H9 (cell line): ENCODE results near the gene RNF220. TPM values are rescaled to one million over a fixed set of nuclear protein-coding genes. Genes with fewer than 3 reads are reported as not detected.

ENCODE experiments used
- DNase-seq: peaks from one replicate; pipeline ENCODE4 v3.0.0-alpha.2; 2017
- H2AFZ ChIP-seq: one replicate; pipeline ENCODE4 v1.6.1; 2013; ENCODE audit warnings: mild to moderate bottlenecking, low read length, control low read depth, moderate library complexity
- H2AK5ac ChIP-seq: 2 replicates; pipeline ENCODE4 v1.6.1; 2013; ENCODE audit warnings: low read length, control low read depth, mixed read lengths; ENCODE audit not compliant: insufficient read length
- H2BK120ac ChIP-seq: one replicate; pipeline ENCODE4 v1.6.1; 2013; ENCODE audit warnings: low read depth, mild to moderate bottlenecking, low read length, control low read depth, inconsistent platforms; ENCODE audit not compliant: poor library complexity, severe bottlenecking
- H2BK12ac ChIP-seq: 2 replicates; pipeline ENCODE4 v1.6.1; 2013; ENCODE audit warnings: low read length, control low read depth, mixed read lengths, low read depth; ENCODE audit not compliant: insufficient read length
- H2BK15ac ChIP-seq: 2 replicates; pipeline ENCODE4 v1.6.1; 2013; ENCODE audit warnings: low read depth, low read length, control low read depth
- H2BK20ac ChIP-seq: one replicate; pipeline ENCODE4 v1.6.1; 2013; ENCODE audit warnings: low read depth, mild to moderate bottlenecking, low read length, control low read depth, inconsistent platforms; ENCODE audit not compliant: poor library complexity, severe bottlenecking
- H2BK5ac ChIP-seq: 2 replicates; pipeline ENCODE4 v1.6.1; 2013; ENCODE audit warnings: low read length, control low read depth, mixed read lengths; ENCODE audit not compliant: insufficient read length
- H3K14ac ChIP-seq: 2 replicates; pipeline ENCODE4 v1.6.1; 2013; ENCODE audit warnings: low read length, control low read depth; ENCODE audit not compliant: insufficient read depth
- H3K18ac ChIP-seq: 2 replicates; pipeline ENCODE4 v1.6.1; 2013; ENCODE audit warnings: low read depth, mild to moderate bottlenecking, mixed read lengths, low read length, control low read depth; ENCODE audit not compliant: insufficient read length
- H3K23ac ChIP-seq: 2 replicates; pipeline ENCODE4 v1.6.1; 2013; ENCODE audit warnings: low read length, control low read depth, mixed read lengths, low read depth; ENCODE audit not compliant: insufficient read length
- H3K23me2 ChIP-seq: 2 replicates; pipeline ENCODE4 v1.6.1; 2013; ENCODE audit warnings: low read depth, mild to moderate bottlenecking, mixed read lengths, low read length, control low read depth; ENCODE audit not compliant: insufficient read length, poor library complexity, severe bottlenecking
- H3K27ac ChIP-seq: 2 replicates; pipeline ENCODE4 v1.5.1; 2013; ENCODE audit warnings: low read length, control low read depth, mixed read lengths, low read depth; ENCODE audit not compliant: insufficient read length
- H3K27me3 ChIP-seq: 2 replicates; pipeline ENCODE4 v1.6.1; 2013; ENCODE audit warnings: low read length, control low read depth, inconsistent platforms; ENCODE audit not compliant: insufficient read depth
- H3K4ac ChIP-seq: 2 replicates; pipeline ENCODE4 v1.6.1; 2013; ENCODE audit warnings: low read depth, mild to moderate bottlenecking, control low read depth, inconsistent platforms, low read length, moderate library complexity
- H3K4me1 ChIP-seq: 2 replicates; pipeline ENCODE4 v1.6.1; 2013; ENCODE audit warnings: low read length, control low read depth, inconsistent platforms; ENCODE audit not compliant: insufficient read depth
- H3K4me2 ChIP-seq: 2 replicates; pipeline ENCODE4 v1.6.1; 2013; ENCODE audit warnings: low read length, control low read depth, mixed read lengths; ENCODE audit not compliant: insufficient read length, insufficient read depth
- H3K56ac ChIP-seq: 2 replicates; pipeline ENCODE4 v1.6.1; 2013; ENCODE audit warnings: low read depth, mild to moderate bottlenecking, mixed read lengths, low read length, control low read depth; ENCODE audit not compliant: insufficient read length
- H3K79me1 ChIP-seq: 2 replicates; pipeline ENCODE4 v1.6.1; 2013; ENCODE audit warnings: low read depth, mild to moderate bottlenecking, moderate library complexity, low read length, control low read depth, inconsistent platforms; ENCODE audit not compliant: insufficient read depth, poor library complexity, severe bottlenecking
- H3K79me2 ChIP-seq: 2 replicates; pipeline ENCODE4 v1.6.1; 2013; ENCODE audit warnings: low read length, control low read depth, inconsistent platforms; ENCODE audit not compliant: insufficient read depth
- H3K9ac ChIP-seq: 2 replicates; pipeline ENCODE4 v1.6.1; 2013; ENCODE audit warnings: low read length, control low read depth, mixed read lengths; ENCODE audit not compliant: insufficient read length; ENCODE audit errors: extremely low read depth
- H3K9me3 ChIP-seq: one replicate; pipeline ENCODE4 v1.6.1; 2013; ENCODE audit warnings: low read depth, low read length, inconsistent platforms; ENCODE audit not compliant: control insufficient read depth
- H3T11ph ChIP-seq: one replicate; pipeline ENCODE4 v1.6.1; 2013; ENCODE audit warnings: mild to moderate bottlenecking, low read length, control low read depth, inconsistent platforms
- H4K20me1 ChIP-seq: one replicate; pipeline ENCODE4 v1.6.1; 2013; ENCODE audit not compliant: control insufficient read depth, insufficient read length, insufficient read depth
- H4K5ac ChIP-seq: 2 replicates; pipeline ENCODE4 v1.6.1; 2013; ENCODE audit warnings: low read depth, mild to moderate bottlenecking, mixed read lengths, low read length, control low read depth; ENCODE audit not compliant: insufficient read length
- H4K8ac ChIP-seq: replicated peaks from 2 replicates; pipeline ENCODE4 v1.6.1; 2013; ENCODE audit warnings: low read length, control low read depth, mixed read lengths, low read depth; ENCODE audit not compliant: insufficient read length
- H4K91ac ChIP-seq: 2 replicates; pipeline ENCODE4 v1.6.1; 2013; ENCODE audit warnings: low read depth, mild to moderate bottlenecking, moderate library complexity, mixed read lengths, low read length, control low read depth; ENCODE audit not compliant: insufficient read length
- H3K27ac Mint-ChIP-seq, 3 experiments: 2 replicates in 2 of 3; 3 replicates in 1 of 3; pipeline ENCODE4 v1.8.0; 2020 to 2021; ENCODE audit warnings: mixed read lengths in 3 of 3, mild to moderate bottlenecking in 1 of 3, moderate library complexity in 1 of 3
- H3K27me3 Mint-ChIP-seq: 2 replicates; pipeline ENCODE4 v1.8.0; 2021; ENCODE audit warnings: low read depth, mild to moderate bottlenecking, moderate library complexity, mixed read lengths
- H3K36me3 Mint-ChIP-seq, 3 experiments: 2 replicates in 2 of 3; 3 replicates in 1 of 3; pipeline ENCODE4 v1.8.0; 2020 to 2021; ENCODE audit warnings: low read depth in 3 of 3, mixed read lengths in 3 of 3; ENCODE audit not compliant: insufficient read depth in 1 of 3
- H3K4me1 Mint-ChIP-seq, 2 experiments: 2 replicates each; pipeline ENCODE4 v1.8.0; 2020; ENCODE audit warnings: mixed read lengths in 2 of 2
- H3K4me3 Mint-ChIP-seq, 2 experiments: 2 replicates in 1 of 2; 3 replicates in 1 of 2; pipeline ENCODE4 v1.8.0; 2020 to 2021; ENCODE audit warnings: mild to moderate bottlenecking in 2 of 2, mixed read lengths in 2 of 2, moderate library complexity in 1 of 2
- H3K9me3 Mint-ChIP-seq, 2 experiments: 2 replicates in 1 of 2; 3 replicates in 1 of 2; pipeline ENCODE4 v1.8.0; 2020; ENCODE audit warnings: mild to moderate bottlenecking in 2 of 2, mixed read lengths in 2 of 2, moderate library complexity in 1 of 2
- WGBS: extraction: QIAGEN DNeasy Blood & Tissue Kit; methylation state at CpG from one replicate; pipeline ENCODE4 v1.1.7; 2013; ENCODE audit warnings: missing lambda C conversion rate, low lambda C conversion rate, mixed read lengths; ENCODE audit not compliant: insufficient read length; ENCODE audit errors: extremely low coverage; 5-methylcytosine and 5-hydroxymethylcytosine counted together
- total RNA-seq: library from RNA; stranded (reverse); gene quantifications from 2 replicates; pipeline ENCODE4 v1.2.1, GENCODE V29; 2021
- TF ChIP-seq, protein P1 (sequence below): fragments of 200-600 bp; sonication (generic); conservative IDR thresholded peaks from 3 replicates; pipeline ENCODE4 v1.8.0; 2021; ENCODE audit warnings: antibody characterized with exemption, mild to moderate bottlenecking

RNF220 gene
- total RNA-seq, 1 experiment from 2014 or later = 109 TPM

GRCh38 chr1:44559330-44559729 lies 154.3 kb downstream of the RNF220 start:
- Histone ChIP-seq H2AK5ac (no peak overlapping the region), H3K56ac (no peak overlapping the region), H3K9ac (no peak overlapping the region), H3T11ph (no peak overlapping the region), H3K4ac (no peak overlapping the region), H3K27me3 (peaks cover 3% of the 10 kb centered on the region; the same call in 1 of the 2 replicates), H3K4me2 (no peak overlapping the region), H2BK15ac (no peak overlapping the region), H3K4me1 (peaks cover 4% of the 10 kb centered on the region; the same call in 1 of the 2 replicates), H4K20me1 (no peaks in the 10 kb centered on the region), H2BK20ac (no peak overlapping the region), H2BK12ac (no peak overlapping the region), H2AFZ (no peak overlapping the region), H3K9me3 (no peaks in the 10 kb centered on the region), H4K5ac (no peak overlapping the region), H4K8ac (no peak overlapping the region), H3K23me2 (no peaks in the 10 kb centered on the region), H3K14ac (no peak overlapping the region), H3K23ac (no peak overlapping the region), H3K79me2 (no peaks in the 10 kb centered on the region), H2BK5ac (no peak overlapping the region), H3K79me1 (no peaks in the 10 kb centered on the region), H3K18ac (no peak overlapping the region), H3K27ac (no peak overlapping the region), H2BK120ac (no peak overlapping the region), H4K91ac (no peak overlapping the region)
- TF ChIP-seq, protein P1, sequence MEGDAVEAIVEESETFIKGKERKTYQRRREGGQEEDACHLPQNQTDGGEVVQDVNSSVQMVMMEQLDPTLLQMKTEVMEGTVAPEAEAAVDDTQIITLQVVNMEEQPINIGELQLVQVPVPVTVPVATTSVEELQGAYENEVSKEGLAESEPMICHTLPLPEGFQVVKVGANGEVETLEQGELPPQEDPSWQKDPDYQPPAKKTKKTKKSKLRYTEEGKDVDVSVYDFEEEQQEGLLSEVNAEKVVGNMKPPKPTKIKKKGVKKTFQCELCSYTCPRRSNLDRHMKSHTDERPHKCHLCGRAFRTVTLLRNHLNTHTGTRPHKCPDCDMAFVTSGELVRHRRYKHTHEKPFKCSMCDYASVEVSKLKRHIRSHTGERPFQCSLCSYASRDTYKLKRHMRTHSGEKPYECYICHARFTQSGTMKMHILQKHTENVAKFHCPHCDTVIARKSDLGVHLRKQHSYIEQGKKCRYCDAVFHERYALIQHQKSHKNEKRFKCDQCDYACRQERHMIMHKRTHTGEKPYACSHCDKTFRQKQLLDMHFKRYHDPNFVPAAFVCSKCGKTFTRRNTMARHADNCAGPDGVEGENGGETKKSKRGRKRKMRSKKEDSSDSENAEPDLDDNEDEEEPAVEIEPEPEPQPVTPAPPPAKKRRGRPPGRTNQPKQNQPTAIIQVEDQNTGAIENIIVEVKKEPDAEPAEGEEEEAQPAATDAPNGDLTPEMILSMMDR = no peak
- WGBS = no CpG with 5 or more reads among the region's 13 CpGs
- no peak for DNase-seq
- peaks cover 77% of the 10 kb centered on the region for H3K27me3 Mint-ChIP-seq
- H3K27ac Mint-ChIP-seq = no peak overlapping the region
- H3K4me1 Mint-ChIP-seq = peaks cover 17 to 19% of the 10 kb centered on the region in 2 experiments
- H3K36me3 Mint-ChIP-seq = peaks cover 0 to 2% (median 0%) of the 10 kb centered on the region in 3 experiments; a peak in 1 of 7 replicates
- H3K9me3 Mint-ChIP-seq = no peaks in the 10 kb centered on the region
- no peak overlapping the region for H3K4me3 Mint-ChIP-seq
